ENCODE results near the gene GLRX. TPM values are rescaled to one million over a fixed set of nuclear protein-coding genes. Genes with fewer than 3 reads are reported as not detected.

The GLRX gene
- total RNA-seq, 2 donors from 2014 or later = 18.9 to 26.3 TPM

- peaks cover 89% of the 10 kb centered on the region for H3K36me3 ChIP-seq (ENCODE audit: control insufficient read depth, insufficient read depth, low read length)
- Mint-ChIP-seq H3K4me3 (no peak overlapping the region), H3K9me3 (no peaks in the 10 kb centered on the region), H3K36me3 (ENCODE audit: low read depth) (peaks cover 68% of the 10 kb centered on the region), H3K27me3 (ENCODE audit: insufficient read depth) (no peaks in the 10 kb centered on the region), H3K4me1 (no peaks in the 10 kb centered on the region), H3K27ac (peak overlapping the region; percentile 59)
- no peak overlapping the region for H3K27ac ChIP-seq (ENCODE audit: low read depth, low read length)
- TF ChIP-seq CTCF (conservative IDR thresholded peaks at IDR 0.05) = no peak
- no peaks in the 10 kb centered on the region for H3K9me3 ChIP-seq (ENCODE audit: control insufficient read depth, low read length)
- H3K9ac ChIP-seq (ENCODE audit: extremely low read depth, low read length, poor library complexity, severe bottlenecking) = no peak overlapping the region
- DNase-seq = no peak
- H3K27me3 ChIP-seq (ENCODE audit: control insufficient read depth, insufficient read depth, low read length, poor library complexity, severe bottlenecking) = no peaks in the 10 kb centered on the region
- WGBS, 2 experiments (ENCODE audit: insufficient coverage in 1 of 2, insufficient read length in 1 of 2) = 94 to 95% methylated on average over 5 to 7 of the region's 7 CpGs
- H3K4me3 ChIP-seq (ENCODE audit: low read length) = no peak overlapping the region
- no peaks in the 10 kb centered on the region for H3K4me1 ChIP-seq (ENCODE audit: control insufficient read depth, insufficient read depth, low read length)
Observed at GRCh38 chr5:95778713-95779436, 43.7 kb downstream of the GLRX start.

GRCh38 chr5:95777441-95777840 is 45.1 kb downstream of the GLRX start:
- Mint-ChIP-seq H3K4me3 (no peak overlapping the region), H3K4me1 (peaks cover 2% of the 10 kb centered on the region), H3K36me3 (ENCODE audit: low read depth) (peaks cover 65% of the 10 kb centered on the region), H3K27ac (no peak overlapping the region), H3K9me3 (no peaks in the 10 kb centered on the region), H3K27me3 (ENCODE audit: insufficient read depth) (no peaks in the 10 kb centered on the region)
- Histone ChIP-seq H3K36me3 (ENCODE audit: control insufficient read depth, insufficient read depth, low read length) (peaks cover 97% of the 10 kb centered on the region), H3K27me3 (ENCODE audit: control insufficient read depth, insufficient read depth, low read length, poor library complexity, severe bottlenecking) (no peaks in the 10 kb centered on the region), H3K9ac (ENCODE audit: extremely low read depth, low read length, poor library complexity, severe bottlenecking) (no peak overlapping the region), H3K27ac (ENCODE audit: low read depth, low read length) (no peak overlapping the region), H3K4me3 (ENCODE audit: low read length) (no peak overlapping the region), H3K9me3 (ENCODE audit: control insufficient read depth, low read length) (no peaks in the 10 kb centered on the region), H3K4me1 (ENCODE audit: control insufficient read depth, insufficient read depth, low read length) (no peaks in the 10 kb centered on the region)
- no peak for TF ChIP-seq CTCF (conservative IDR thresholded peaks at IDR 0.05)
- DNase-seq = no peak
- WGBS, 2 experiments (ENCODE audit: insufficient coverage in 1 of 2, insufficient read length in 1 of 2) = 91 to 100% methylated on average over 2 to 3 of the region's 3 CpGs

GRCh38 chr5:95773335-95774059 is 49.0 kb downstream of the GLRX start:
- peak overlapping the region; percentile 72 for H3K27ac Mint-ChIP-seq
- WGBS, 2 experiments (ENCODE audit: insufficient coverage in 1 of 2, insufficient read length in 1 of 2) = 94 to 100% methylated on average over 1 to 3 of the region's 3 CpGs
- Histone ChIP-seq H3K27ac (ENCODE audit: low read depth, low read length) (no peak overlapping the region), H3K27me3 (ENCODE audit: control insufficient read depth, insufficient read depth, low read length, poor library complexity, severe bottlenecking) (no peaks in the 10 kb centered on the region), H3K4me1 (ENCODE audit: control insufficient read depth, insufficient read depth, low read length) (no peaks in the 10 kb centered on the region), H3K9ac (ENCODE audit: extremely low read depth, low read length, poor library complexity, severe bottlenecking) (no peak overlapping the region), H3K4me3 (ENCODE audit: low read length) (no peak overlapping the region), H3K9me3 (ENCODE audit: control insufficient read depth, low read length) (no peaks in the 10 kb centered on the region), H3K36me3 (ENCODE audit: control insufficient read depth, insufficient read depth, low read length) (peaks cover 97% of the 10 kb centered on the region)
- peaks cover 9% of the 10 kb centered on the region for H3K4me1 Mint-ChIP-seq
- no peak for TF ChIP-seq CTCF (conservative IDR thresholded peaks at IDR 0.05)
- H3K4me3 Mint-ChIP-seq = no peak overlapping the region
- no peaks in the 10 kb centered on the region for H3K9me3 Mint-ChIP-seq
- H3K27me3 Mint-ChIP-seq (ENCODE audit: insufficient read depth) = no peaks in the 10 kb centered on the region
- DNase-seq = no peak
- H3K36me3 Mint-ChIP-seq (ENCODE audit: low read depth) = peaks cover 62% of the 10 kb centered on the region
